Fibroblast of the aortic adventitia (primary cell): ENCODE measurements around the gene C2CD5. TPM values are rescaled to one million over a fixed set of nuclear protein-coding genes. Genes with fewer than 3 reads are reported as not detected.
"Not testable (repeated sequence)": the region's sequence is repeated elsewhere in the genome, so short reads cannot be mapped to it uniquely, and the experiment has no call there.

Source experiments
- DNase-seq: peaks from one replicate; pipeline ENCODE4 v3.0.0-alpha.2; 2010; ENCODE audit warnings: low read depth
- H3K4me3 ChIP-seq: 2 replicates; pipeline ENCODE4 v1.5.1; 2011; ENCODE audit warnings: low read depth, mild to moderate bottlenecking, control low read depth, low read length, moderate library complexity
- CTCF ChIP-seq: IDR thresholded peaks from 2 replicates; pipeline ENCODE4 v1.5.1; 2011; ENCODE audit warnings: mild to moderate bottlenecking, low read length, control low read depth, inconsistent platforms; ENCODE audit not compliant: insufficient read depth
- total RNA-seq: library from RNA; depleted of rRNA; stranded (reverse); fragments of >200 nt; gene quantifications from 2 replicates; pipeline ENCODE4 v1.2.3, GENCODE V29; 2012; ENCODE audit warnings: low replicate concordance

C2CD5 gene
- total RNA-seq, 1 donor, result 31.2 TPM

GRCh38 chr12:22576065-22576464 is 31.7 kb upstream of the C2CD5 start:
- DNase-seq, result no peak
- TF ChIP-seq CTCF, result no peak
- no peak overlapping the region for H3K4me3 ChIP-seq

- TF ChIP-seq CTCF, result no peak
- no peak overlapping the region for H3K4me3 ChIP-seq
- DNase-seq, result no peak
These were observed 30.6 kb upstream of the C2CD5 start for GRCh38 chr12:22574921-22575320.

GRCh38 chr12:22573181-22573580 is 28.8 kb upstream of the C2CD5 start:
- H3K4me3 ChIP-seq, result no peak overlapping the region
- no peak for DNase-seq
- no peak for TF ChIP-seq CTCF

GRCh38 chr12:22569253-22569652 is 24.9 kb upstream of the C2CD5 start:
- no peak overlapping the region for H3K4me3 ChIP-seq
- TF ChIP-seq CTCF, result no peak
- no peak for DNase-seq

- no peak for DNase-seq
- no peak for TF ChIP-seq CTCF
- no peak overlapping the region for H3K4me3 ChIP-seq
These were observed 18.0 kb upstream of the C2CD5 start for GRCh38 chr12:22562036-22563028.

GRCh38 chr12:22554750-22555149 is 10.4 kb upstream of the C2CD5 start:
- not testable (repeated sequence) for H3K4me3 ChIP-seq, DNase-seq

- TF ChIP-seq CTCF, result no peak
- DNase-seq, result no peak
- H3K4me3 ChIP-seq, result no peak overlapping the region
These were observed 7.3 kb upstream of the C2CD5 start for GRCh38 chr12:22551624-22552023.
